NCI-H146 (cell line): ENCODE results near the gene SASS6.

Experiments used
- DNase-seq: peaks from one replicate; lab custom pipeline; 2025; lab: John Stamatoyannopoulos, UW

SASS6 gene

GRCh38 chr1:100109554-100110066 is 23.1 kb downstream of the SASS6 start:
- DNase-seq: no peak

GRCh38 chr1:100107696-100108095 is 25.0 kb downstream of the SASS6 start:
- no peak for DNase-seq

DNA sequence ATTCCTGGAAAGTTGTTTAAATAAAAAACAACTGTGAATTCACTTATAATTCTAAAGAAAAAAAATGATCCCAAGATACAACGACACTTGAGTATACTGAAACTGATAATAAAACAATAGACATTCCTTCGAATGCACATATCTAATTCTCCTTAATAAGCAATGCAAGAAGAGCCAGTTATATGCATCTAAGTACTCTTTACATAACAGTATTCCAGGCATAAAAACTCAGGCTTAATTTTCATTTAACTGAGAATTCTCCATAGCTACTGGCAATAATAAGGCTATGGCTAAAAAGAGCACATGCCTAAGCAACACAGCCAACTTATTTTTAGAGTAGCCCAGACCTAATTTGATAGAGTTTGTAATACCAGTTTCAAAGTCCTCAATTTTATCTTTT is 31.2 kb downstream of the SASS6 start:
- no peak for DNase-seq

DNA sequence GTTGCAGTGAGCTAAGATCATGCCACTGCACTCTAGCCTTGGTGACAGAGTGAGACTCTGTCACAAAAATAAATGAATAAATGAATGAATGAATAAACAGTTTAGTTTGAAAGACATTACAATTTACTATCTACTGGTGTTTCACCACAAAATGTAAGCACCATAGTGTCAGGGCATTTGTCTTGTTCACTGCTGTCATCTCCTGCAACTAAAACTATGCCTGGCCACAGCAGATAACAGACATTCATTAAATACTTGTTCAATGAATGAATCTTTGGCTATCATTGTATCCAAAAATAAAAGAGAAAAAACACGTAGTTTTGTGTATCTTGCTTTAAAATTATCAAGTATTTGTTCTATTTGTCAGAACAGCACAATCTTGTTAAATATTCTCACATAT is 32.5 kb downstream of the SASS6 start:
- no peak for DNase-seq

DNA sequence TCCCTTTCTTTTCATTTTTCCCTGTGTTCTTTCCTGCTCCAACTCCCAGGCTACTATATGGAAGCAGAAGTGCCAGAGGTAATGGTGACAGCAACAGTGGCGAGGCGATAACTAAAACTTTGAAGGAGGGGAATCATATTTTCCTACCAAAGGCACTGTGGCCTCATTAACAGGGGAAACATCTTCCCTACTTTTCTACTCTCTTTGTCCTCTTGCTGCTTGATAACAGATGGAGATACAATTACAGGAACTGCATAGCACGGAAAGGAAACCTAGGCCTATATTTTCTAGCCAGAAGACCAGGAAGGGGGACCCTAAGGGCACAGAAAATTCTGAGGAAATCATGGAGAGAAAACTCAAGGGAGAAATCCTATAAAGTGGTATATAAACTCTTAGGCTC is 42.3 kb downstream of the SASS6 start:
- no peak for DNase-seq

GRCh38 chr1:100089082-100089481 is 43.6 kb downstream of the SASS6 start:
- no peak for DNase-seq

DNA sequence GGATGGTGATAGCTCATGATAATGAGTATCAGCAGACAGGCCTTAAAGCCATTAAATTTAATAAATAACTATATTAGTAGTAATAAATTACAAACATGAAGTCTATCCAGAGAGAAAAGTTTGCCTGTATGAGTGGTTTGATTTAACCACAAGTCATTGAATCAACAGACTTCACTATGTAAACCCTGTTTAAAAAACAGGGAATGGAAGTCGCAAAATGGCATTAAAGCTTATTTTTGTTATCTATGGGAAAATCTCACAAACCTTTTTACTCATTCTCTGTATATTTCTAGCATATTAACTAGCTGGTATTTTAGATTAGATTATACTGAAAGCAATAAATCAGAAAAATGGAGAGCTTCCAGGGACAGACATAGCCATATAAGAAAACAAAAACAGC is 45.3 kb downstream of the SASS6 start:
- no peak for DNase-seq

GRCh38 chr1:100080331-100080730 is 52.4 kb downstream of the SASS6 start:
- no peak for DNase-seq

- DNase-seq: no peak
Measured at GRCh38 chr1:100077531-100077930, 55.2 kb downstream of the SASS6 start.

GRCh38 chr1:100076744-100077143 is 56.0 kb downstream of the SASS6 start:
- DNase-seq: no peak

- no peak for DNase-seq
Measured at GRCh38 chr1:100076319-100076718, 56.4 kb downstream of the SASS6 start.

DNA sequence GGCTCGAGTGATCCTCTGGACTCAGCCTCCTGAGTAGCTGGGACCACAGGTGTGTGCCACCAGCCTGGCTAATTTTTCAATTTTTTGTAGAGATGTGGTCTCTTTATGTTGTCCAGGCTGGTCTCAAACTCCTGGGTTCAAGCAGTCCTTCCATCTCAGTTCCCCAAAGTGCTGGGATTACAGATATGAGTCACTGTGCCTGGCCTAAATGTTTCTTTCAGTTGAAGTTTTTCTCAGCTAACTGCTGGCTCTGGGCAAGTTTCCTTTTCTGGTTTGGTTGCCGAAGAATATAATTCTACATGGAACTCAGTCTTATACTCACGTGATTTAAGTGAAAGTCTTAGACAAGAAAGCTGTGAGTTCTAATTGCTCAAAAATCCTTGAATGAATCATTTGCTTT is 57.0 kb downstream of the SASS6 start:
- no peak for DNase-seq

GRCh38 chr1:100074604-100075395 is 57.9 kb downstream of the SASS6 start:
- no peak for DNase-seq

DNA sequence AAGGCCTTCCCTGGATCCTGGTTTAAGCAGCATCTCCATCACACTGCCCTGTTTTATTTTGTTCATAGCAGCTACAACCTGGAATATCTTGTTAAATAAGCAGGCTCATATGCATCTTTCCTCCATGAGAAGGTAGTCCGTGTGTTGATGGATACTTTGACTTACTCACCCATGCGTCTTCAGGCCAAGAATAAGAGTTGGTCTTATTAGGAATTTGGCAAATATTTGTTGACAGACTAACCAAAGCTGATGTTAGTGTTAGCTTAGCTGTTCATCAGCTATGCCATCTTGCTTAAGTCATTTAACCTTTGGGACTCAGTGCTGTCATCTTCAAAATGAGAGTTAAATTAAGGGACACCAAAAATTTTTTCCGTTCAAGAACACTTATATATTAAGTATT is 59.2 kb downstream of the SASS6 start:
- no peak for DNase-seq

DNA sequence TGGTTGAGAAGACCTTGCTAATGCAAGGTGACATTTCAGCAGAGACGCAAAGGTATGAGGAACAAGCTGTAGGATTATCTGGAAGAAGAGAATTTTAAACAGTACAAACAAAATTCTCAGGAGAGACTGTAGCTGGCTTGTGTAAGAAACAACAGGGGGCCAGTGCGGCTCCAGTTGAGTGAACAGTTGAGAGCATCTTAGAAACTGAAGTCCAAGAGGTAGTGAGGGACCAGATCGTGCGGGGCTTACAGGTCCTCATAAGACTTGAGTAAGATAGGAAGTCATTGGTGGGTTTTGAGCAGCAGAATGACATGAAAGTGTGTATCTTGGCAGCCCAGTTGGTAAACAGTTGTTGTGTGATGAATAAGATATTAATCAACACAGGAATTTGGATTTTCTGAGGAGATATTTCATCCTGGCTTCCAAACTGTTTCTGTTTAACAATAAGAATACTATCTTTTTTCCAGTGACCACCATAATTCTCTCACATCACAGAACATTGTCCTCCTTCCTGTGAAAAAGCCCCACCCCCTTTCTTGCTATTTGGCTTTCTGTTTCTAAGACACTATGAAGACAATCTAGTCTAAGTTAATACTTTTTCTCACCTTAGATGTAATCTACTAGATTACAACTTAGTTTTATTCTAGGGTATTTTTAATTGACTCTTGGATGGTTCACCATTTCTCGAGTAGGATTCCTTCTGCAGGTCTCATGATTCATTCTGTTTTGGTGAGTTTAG is 62.4 kb downstream of the SASS6 start:
- DNase-seq: no peak

- DNase-seq: no peak
Measured at GRCh38 chr1:100065969-100066227, 66.8 kb downstream of the SASS6 start.

DNA sequence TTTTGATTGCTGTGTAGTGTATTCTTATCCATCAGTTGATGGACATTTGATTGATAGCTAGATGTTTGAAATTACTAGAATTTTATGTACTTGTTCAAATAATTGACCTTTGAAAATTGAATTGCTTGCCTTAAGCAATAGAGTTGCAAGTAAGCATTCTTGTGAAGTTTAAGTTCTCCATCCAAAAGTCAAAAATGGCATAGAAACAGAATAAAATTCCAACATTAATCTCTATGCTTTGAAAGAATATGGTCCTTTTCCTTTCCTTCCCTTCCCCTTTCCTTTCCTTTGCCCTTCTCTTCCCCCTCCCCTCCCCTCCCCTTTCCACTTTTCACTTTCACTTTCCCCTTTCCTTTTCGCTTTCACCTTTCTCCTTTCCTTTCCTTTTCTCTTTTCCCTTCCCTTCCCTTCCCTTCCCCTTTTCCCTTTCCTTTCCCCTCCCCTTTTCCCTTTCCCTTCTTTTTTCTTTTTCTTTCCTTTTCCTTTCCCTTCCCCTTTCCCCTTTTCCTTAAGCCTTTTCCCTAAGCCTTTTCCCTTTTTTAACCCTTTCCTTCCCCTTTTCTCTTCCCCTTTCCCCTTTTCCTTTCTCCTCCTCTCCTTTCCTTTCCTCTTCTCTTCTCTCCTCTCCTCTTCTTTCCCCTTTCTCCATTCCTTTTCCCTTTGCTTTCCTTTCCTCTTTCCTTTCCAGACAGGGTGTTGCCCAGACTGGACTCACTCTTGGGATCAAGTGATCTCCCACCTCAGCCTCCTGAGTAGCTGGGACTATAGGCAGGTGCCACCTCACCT is 67.4 kb downstream of the SASS6 start:
- DNase-seq: no peak

- no peak for DNase-seq
Measured at GRCh38 chr1:100061681-100062080, 71.0 kb downstream of the SASS6 start.

GRCh38 chr1:100053727-100054126 is 79.0 kb downstream of the SASS6 start:
- DNase-seq: no peak

- DNase-seq: no peak
Measured at GRCh38 chr1:100053119-100053518, 79.6 kb downstream of the SASS6 start.

DNA sequence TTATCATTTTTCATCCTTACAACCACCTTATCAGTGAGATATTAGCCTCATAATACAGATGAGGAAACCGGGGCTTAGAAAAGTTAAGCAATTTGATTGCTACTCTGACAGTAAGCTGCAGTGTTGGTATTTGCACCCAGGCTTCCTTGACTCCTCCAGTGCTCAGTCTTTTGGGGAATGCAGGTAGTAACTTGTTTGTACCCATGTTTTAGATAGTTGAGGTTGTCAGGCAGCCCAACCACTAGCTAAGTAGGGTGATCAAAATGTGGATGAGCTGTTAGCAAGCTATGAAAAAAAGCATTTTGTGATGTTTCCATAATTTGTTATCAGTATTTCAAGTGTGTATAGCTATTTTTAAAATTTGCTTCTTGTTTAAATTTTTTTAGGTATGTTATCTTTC is 80.8 kb downstream of the SASS6 start:
- no peak for DNase-seq

DNA sequence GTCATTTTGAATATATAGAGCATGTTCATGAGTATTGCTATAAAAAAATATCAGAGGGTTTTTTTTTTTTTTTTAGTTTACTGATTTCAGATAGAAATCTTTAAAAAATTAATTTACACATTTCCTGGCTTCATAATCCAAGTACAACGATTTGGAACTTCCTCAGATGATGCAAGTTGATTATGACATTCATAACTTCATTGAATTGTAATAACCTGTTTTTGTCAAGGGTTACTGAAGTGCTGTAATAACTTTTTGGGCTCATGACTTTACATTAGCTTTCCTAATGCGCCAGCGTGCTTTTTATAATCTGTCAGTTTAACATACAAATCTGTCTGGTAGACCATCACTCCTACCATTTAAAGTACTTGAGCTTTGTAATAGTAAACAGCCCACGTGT is 81.3 kb downstream of the SASS6 start:
- no peak for DNase-seq

DNA sequence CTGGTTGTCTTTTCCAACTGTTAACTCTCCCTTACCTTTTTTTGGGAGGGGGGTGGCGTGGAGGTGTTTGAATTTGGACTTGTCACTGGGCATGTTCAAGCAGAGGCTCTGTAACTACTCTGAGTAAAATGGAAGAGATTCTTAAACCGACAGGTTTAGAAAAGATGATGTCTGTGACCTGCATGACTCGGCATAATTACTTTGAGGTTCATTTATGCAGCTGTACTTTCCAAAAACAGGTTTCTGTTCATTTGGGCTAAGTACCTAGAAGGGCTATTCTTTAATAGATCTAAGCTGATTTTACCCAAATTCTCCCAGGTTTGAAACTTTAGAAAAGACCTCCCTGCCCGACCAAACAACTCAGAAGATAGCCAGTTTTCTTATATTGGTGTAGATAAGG is 82.6 kb downstream of the SASS6 start:
- no peak for DNase-seq
